IMR-90 (cell line): ENCODE measurements around the gene AMN. TPM values are rescaled to one million over a fixed set of nuclear protein-coding genes. Genes with fewer than 3 reads are reported as not detected.

Experiments used
- ATAC-seq: fragments of 200-7000 bp; cut with Tn5 transposase; 2 replicates; pipeline ENCODE4 v1.9.1; 2020; ENCODE audit warnings: low read depth, mild to moderate bottlenecking, moderate library complexity
- BruUV-seq: library from RNA; stranded (reverse); fragments of 400-500 nt; replicated peaks from 2 replicates; lab custom pipeline; 2021; lab: Mats Ljungman, UMichigan
- CTCF ChIA-PET: fragments of 300-600 bp; formaldehyde crosslinking; extraction: SDS; loops from one replicate; lab custom pipeline; 2021; ENCODE audit warnings: antibody characterized with exemption; lab: Yijun Ruan, JAX
- POLR2A ChIA-PET: fragments of 300-600 bp; sonication (Branson Sonifier 250); formaldehyde crosslinking; loops from one replicate; lab custom pipeline; 2022; ENCODE audit warnings: antibody characterized with exemption; ENCODE audit not compliant: unreplicated experiment; lab: Charles Lee
- DNase-seq: peaks from one replicate; pipeline ENCODE4 v3.0.0; 2013
- H2AFZ ChIP-seq: replicated peaks from 2 replicates; pipeline ENCODE3; 2013; ENCODE audit warnings: low read length, mild to moderate bottlenecking; ENCODE audit not compliant: poor library complexity
- H2AK5ac ChIP-seq: 2 replicates; pipeline ENCODE4 v1.6.1; 2013; ENCODE audit warnings: low read depth, low read length, inconsistent platforms
- H2AK9ac ChIP-seq: replicated peaks from 2 replicates; pipeline ENCODE3; 2013; ENCODE audit warnings: mild to moderate bottlenecking, low read depth, low read length, moderate library complexity; ENCODE audit not compliant: poor library complexity
- H2BK120ac ChIP-seq: 2 replicates; pipeline ENCODE4 v1.6.1; 2013; ENCODE audit warnings: low read depth, low read length, inconsistent platforms
- H2BK15ac ChIP-seq: 3 replicates; pipeline ENCODE4 v1.6.1; 2013; ENCODE audit warnings: low read depth, low read length, inconsistent platforms
- H2BK20ac ChIP-seq: 2 replicates; pipeline ENCODE4 v1.6.1; 2013; ENCODE audit warnings: low read depth, mild to moderate bottlenecking, inconsistent platforms, low read length, moderate library complexity
- H2BK5ac ChIP-seq: 2 replicates; pipeline ENCODE4 v1.6.1; 2013; ENCODE audit warnings: mild to moderate bottlenecking, low read depth, low read length, inconsistent platforms; ENCODE audit not compliant: poor library complexity, severe bottlenecking
- H3K14ac ChIP-seq: replicated peaks from 2 replicates; pipeline ENCODE4 v1.6.1; 2013; ENCODE audit warnings: low read depth, low read length, inconsistent platforms
- H3K18ac ChIP-seq: 2 replicates; pipeline ENCODE4 v1.6.1; 2013; ENCODE audit warnings: low read depth, low read length, control low read depth
- H3K23ac ChIP-seq: 2 replicates; pipeline ENCODE4 v1.6.1; 2013; ENCODE audit warnings: low read depth, low read length, inconsistent platforms
- H3K27ac ChIP-seq: 2 replicates; pipeline ENCODE4 v1.5.1; 2013; ENCODE audit warnings: mild to moderate bottlenecking, control low read depth, low read length; ENCODE audit not compliant: insufficient read depth
- H3K27me3 ChIP-seq: 2 replicates; pipeline ENCODE4 v1.6.1; 2013; ENCODE audit warnings: low read length; ENCODE audit not compliant: control insufficient read depth, insufficient read depth
- H3K36me3 ChIP-seq: 2 replicates; pipeline ENCODE4 v1.6.1; 2013; ENCODE audit warnings: low read length, mixed read lengths; ENCODE audit not compliant: control insufficient read depth, insufficient read depth
- H3K4ac ChIP-seq: 2 replicates; pipeline ENCODE4 v1.6.1; 2013; ENCODE audit warnings: low read depth, low read length, inconsistent platforms
- H3K4me1 ChIP-seq: 2 replicates; pipeline ENCODE4 v1.6.1; 2013; ENCODE audit warnings: low read length, mixed read lengths; ENCODE audit not compliant: control insufficient read depth, insufficient read depth
- H3K4me2 ChIP-seq: 2 replicates; pipeline ENCODE4 v1.6.1; 2013; ENCODE audit warnings: low read depth, mild to moderate bottlenecking, control low read depth, low read length, moderate library complexity
- H3K4me3 ChIP-seq: 2 replicates; pipeline ENCODE4 v1.5.1; 2013; ENCODE audit warnings: low read depth, mild to moderate bottlenecking, control low read depth, low read length, moderate library complexity; ENCODE audit not compliant: insufficient read depth
- H3K56ac ChIP-seq: 2 replicates; pipeline ENCODE4 v1.6.1; 2013; ENCODE audit warnings: low read length, inconsistent platforms; ENCODE audit not compliant: insufficient read depth; ENCODE audit errors: extremely low read depth
- H3K79me1 ChIP-seq, 2 experiments: 2 replicates each; pipeline ENCODE4 v1.6.1; 2013; ENCODE audit warnings: low read length in 2 of 2, inconsistent platforms in 1 of 2, low read depth in 1 of 2
- H3K9ac ChIP-seq: 2 replicates; pipeline ENCODE4 v1.6.1; 2013; ENCODE audit warnings: low read depth, low read length, control low read depth
- H3K9me1 ChIP-seq: 2 replicates; pipeline ENCODE4 v1.6.1; 2013; ENCODE audit warnings: low read length, inconsistent platforms; ENCODE audit not compliant: insufficient read depth
- H3K9me3 ChIP-seq: 2 replicates; pipeline ENCODE4 v1.6.1; 2013; ENCODE audit warnings: low read length; ENCODE audit not compliant: control insufficient read depth, insufficient read depth
- H4K20me1 ChIP-seq: 2 replicates; pipeline ENCODE4 v1.6.1; 2013; ENCODE audit warnings: low read length, inconsistent platforms; ENCODE audit not compliant: insufficient read depth
- H4K5ac ChIP-seq: 2 replicates; pipeline ENCODE4 v1.6.1; 2013; ENCODE audit warnings: mild to moderate bottlenecking, low read depth, low read length, control low read depth
- H4K8ac ChIP-seq, 2 experiments: 2 replicates each; pipeline ENCODE4 v1.6.1; 2013; ENCODE audit warnings: low read depth in 2 of 2, low read length in 2 of 2, control low read depth in 1 of 2, inconsistent platforms in 1 of 2
- H4K91ac ChIP-seq: 2 replicates; pipeline ENCODE4 v1.6.1; 2013; ENCODE audit warnings: low read depth, low read length, inconsistent platforms; ENCODE audit not compliant: insufficient read depth
- BHLHE40 ChIP-seq: fragments of 150-350 bp; IDR thresholded peaks from 2 replicates; pipeline ENCODE4 v1.6.1; 2016; ENCODE audit warnings: mild to moderate bottlenecking, low read depth, low read length
- CEBPB ChIP-seq: IDR thresholded peaks from 2 replicates; pipeline ENCODE4 v1.6.1; 2012; ENCODE audit warnings: low read depth, low read length, improper control_type of control experiment
- CTCF ChIP-seq: conservative IDR thresholded peaks from 2 replicates; pipeline ENCODE4 v1.5.1; 2012; ENCODE audit warnings: mild to moderate bottlenecking, low read depth, low read length, improper control_type of control experiment
- POLR2A ChIP-seq: IDR thresholded peaks from 2 replicates; pipeline ENCODE4 v1.6.1; 2012; ENCODE audit warnings: mild to moderate bottlenecking, low read depth, low read length
- RFX5 ChIP-seq: IDR thresholded peaks from 2 replicates; pipeline ENCODE4 v1.8.0; 2012; ENCODE audit warnings: low read depth, mild to moderate bottlenecking, low read length, moderate library complexity
- SMC3 ChIP-seq: fragments of 150-350 bp; IDR thresholded peaks from 2 replicates; pipeline ENCODE4 v1.6.1; 2016; ENCODE audit warnings: low read depth, mild to moderate bottlenecking, antibody characterized with exemption, low read length, moderate library complexity
- USF2 ChIP-seq: fragments of 150-350 bp; IDR thresholded peaks from 2 replicates; pipeline ENCODE4 v1.6.1; 2017; ENCODE audit warnings: mild to moderate bottlenecking, antibody characterized with exemption, low read length, low read depth
- WGBS, 2 experiments: methylation state at CpG; one replicate each; pipeline versions ENCODE4 v1.1.5 to v1.1.7; 2013; ENCODE audit warnings: missing lambda C conversion rate in 2 of 2; ENCODE audit not compliant: insufficient read length in 1 of 2; ENCODE audit errors: extremely low coverage in 2 of 2; 5-methylcytosine and 5-hydroxymethylcytosine counted together
- dilution Hi-C: fragments of 300-500 bp; cut with HindIII; formaldehyde crosslinking; loops from one replicate; pipeline ENCODE4 v1.14.3; 2018; ENCODE audit warnings: low sequenced_read_pairs; ENCODE audit not compliant: unreplicated experiment
- in situ Hi-C: fragments of 300-500 bp; cut with MboI; formaldehyde crosslinking; loops from 3 replicates; pipeline ENCODE4 v1.14.3; 2019; ENCODE audit warnings: low sequenced_read_pairs, inconsistent platforms, mixed read lengths
- intact Hi-C: fragments of 100-400 bp; cut with micrococcal nuclease; formaldehyde crosslinking; loops from 2 replicates; pipeline ENCODE4 v1.10.0; 2022
- polyA plus RNA-seq, 3 experiments: library from polyadenylated mRNA; depleted of rRNA; stranded (reverse); fragments of >200 nt; gene quantifications; 2 replicates each; pipeline ENCODE4 v1.2.3, GENCODE V29; 2012; ENCODE audit warnings: low replicate concordance in 1 of 3
- total RNA-seq: library from RNA; depleted of rRNA; stranded (reverse); fragments of >200 nt; gene quantifications from 2 replicates; pipeline ENCODE4 v1.2.3, GENCODE V29; 2012

The AMN gene
- total and polyA plus RNA-seq, 2 of the 4 experiments (the other 2 are of a cell fraction) = under 0.01 to 0.24 TPM

- Histone ChIP-seq H4K20me1 (peaks cover 19% of the 10 kb centered on the region), H4K91ac (no peak overlapping the region), H3K23ac (no peak overlapping the region), H3K4me1 (peaks cover 13% of the 10 kb centered on the region), H4K8ac (no peak overlapping the region), H2BK120ac (no peak overlapping the region), H3K27ac (no peak overlapping the region), H3K4ac (no peak overlapping the region), H3K9me3 (0 out of 2 replicates have a peak, but pooled peaks cover 5% of the 10 kb centered on the region), H2AK5ac (no peak overlapping the region), H2AFZ (no peak overlapping the region), H3K27me3 (peaks cover 35% of the 10 kb centered on the region), H3K9me1 (0 out of 2 replicates have a peak, but pooled peaks cover 7% of the 10 kb centered on the region), H3K36me3 (peaks cover 29% of the 10 kb centered on the region), H3K4me2 (no peak overlapping the region), H3K18ac (no peak overlapping the region), H3K9ac (no peak overlapping the region), H2BK15ac (no peak overlapping the region), H4K5ac (no peak overlapping the region), H3K14ac (no peak overlapping the region), H2BK20ac (no peak overlapping the region), H3K4me3 (no peak overlapping the region), H3K56ac (no peak overlapping the region), H2BK5ac (no peak overlapping the region), H3K79me1 (peaks cover 0 to 18% of the 10 kb centered on the region in 2 experiments; a peak in 2 of 4 replicates), H2AK9ac (peak overlapping the region; percentile 62)
- intact Hi-C loops (no loop called here), in situ Hi-C loops (no loop called here), dilution Hi-C loops (no loop called here)
- no TSS peak for BruUV-seq
- CTCF ChIA-PET = no interaction called here
- WGBS, 2 experiments = 97% methylated on average over 5 of the region's 12 CpGs; no CpG with 5 or more reads in 1 of the 2 experiments
- no peak for ATAC-seq
- no peak for DNase-seq
- POLR2A ChIA-PET = no interaction called here
- TF ChIP-seq CEBPB (no peak), SMC3 (no peak), USF2 (no peak), CTCF (no peak), RFX5 (no peak), POLR2A (no peak), BHLHE40 (no peak)
Measured at GRCh38 chr14:102931580-102932285, 9.3 kb downstream of the AMN start.
